HepG2 (cell line): ENCODE measurements around the gene PLXNA1. TPM values are rescaled to one million over a fixed set of nuclear protein-coding genes. Genes with fewer than 3 reads are reported as not detected.

Experiments
- ATAC-seq: fragments of 200-7000 bp; cut with Tn5 transposase; 3 replicates; pipeline ENCODE4 v1.9.1; 2020; ENCODE audit warnings: mild to moderate bottlenecking, moderate library complexity
- BruUV-seq: library from RNA; stranded (reverse); fragments of 400-500 nt; replicated peaks from 2 replicates; lab custom pipeline; 2021; lab: Mats Ljungman, UMichigan
- CTCF ChIA-PET: fragments of 300-600 bp; formaldehyde crosslinking; extraction: SDS; loops from one replicate; lab custom pipeline; 2021; ENCODE audit warnings: low total read pairs, inconsistent platforms, low intra/inter-chr PET ratio; lab: Yijun Ruan, JAX
- POLR2A ChIA-PET: fragments of 350-600 bp; sonication (Branson Sonifier 250); formaldehyde crosslinking; loops from one replicate; lab custom pipeline; 2020; ENCODE audit warnings: antibody characterized with exemption, inconsistent platforms; lab: Yijun Ruan, JAX
- DNase-seq: peaks from one replicate; pipeline ENCODE4 v3.0.0-alpha.2; 2015; ENCODE audit warnings: low spot score
- FAIRE-seq: peaks from 3 replicates; lab custom pipeline; 2011; peaks lifted over from hg19 to GRCh38; lab: Jason Lieb, UNC
- H2AFZ ChIP-seq: one replicate; pipeline ENCODE4 v1.6.1; 2011; ENCODE audit warnings: low read length, inconsistent platforms
- H3K27ac ChIP-seq: fragments of 300-600 bp; 3 replicates; pipeline ENCODE4 v1.8.0; 2011; ENCODE audit warnings: mixed run types, mild to moderate bottlenecking, mixed read lengths, low read length, inconsistent platforms; ENCODE audit not compliant: insufficient read depth; ENCODE audit errors: extremely low read length
- H3K27me3 ChIP-seq, 2 experiments: fragments of 200-600 bp in 1 of 2; 2 replicates in 1 of 2; 3 replicates in 1 of 2; pipeline versions ENCODE4 v1.6.0 to v1.8.0; 2011; ENCODE audit warnings: low read length in 2 of 2, mild to moderate bottlenecking in 2 of 2, moderate library complexity in 2 of 2, inconsistent platforms in 1 of 2; ENCODE audit not compliant: insufficient read depth in 2 of 2, control insufficient read depth in 1 of 2
- H3K36me3 ChIP-seq, 2 experiments: fragments of 200-600 bp in 1 of 2; replicated peaks in 1 of 2; 2 replicates in 1 of 2; 3 replicates in 1 of 2; pipeline versions ENCODE4 v1.5.1 to v1.8.0; 2011; ENCODE audit warnings: low read length in 2 of 2, inconsistent platforms in 1 of 2; ENCODE audit not compliant: insufficient read depth in 2 of 2, control insufficient read depth in 1 of 2
- H3K4me1 ChIP-seq: 2 replicates; pipeline ENCODE4 v1.5.1; 2012; ENCODE audit warnings: low read length, inconsistent platforms; ENCODE audit not compliant: insufficient read depth
- H3K4me2 ChIP-seq: 2 replicates; pipeline ENCODE4 v1.6.0; 2011; ENCODE audit warnings: low read depth, low read length, inconsistent platforms
- H3K4me3 ChIP-seq, 3 experiments: fragments of 200-600 bp in 1 of 3; sonication (generic), shearing (Covaris generic) in 1 of 3; replicated peaks in 1 of 3; 2 replicates each; pipeline ENCODE4 v1.5.1; 2011 to 2016; ENCODE audit warnings: low read length in 3 of 3, inconsistent platforms in 2 of 3, low read depth in 2 of 3, mild to moderate bottlenecking in 2 of 3, control low read depth in 1 of 3, mixed read lengths in 1 of 3; ENCODE audit not compliant: insufficient read depth in 1 of 3
- H3K79me2 ChIP-seq: one replicate; pipeline ENCODE4 v1.6.1; 2011; ENCODE audit warnings: low read length, inconsistent platforms; ENCODE audit not compliant: insufficient read depth
- H3K9ac ChIP-seq: 2 replicates; pipeline ENCODE4 v1.6.0; 2011; ENCODE audit warnings: mild to moderate bottlenecking, low read depth, low read length, inconsistent platforms; ENCODE audit not compliant: insufficient read depth
- H3K9me3 ChIP-seq: 2 replicates; pipeline ENCODE4 v1.5.1; 2012; ENCODE audit warnings: mild to moderate bottlenecking, low read length
- H4K20me1 ChIP-seq: 2 replicates; pipeline ENCODE4 v1.6.0; 2011; ENCODE audit warnings: inconsistent platforms, mild to moderate bottlenecking, low read length, moderate library complexity; ENCODE audit not compliant: insufficient read depth
- ARNT ChIP-seq: fragments of 450-650 bp; IDR thresholded peaks from 2 replicates; pipeline ENCODE4 v1.6.1; 2017
- KDM4B ChIP-seq: sonication (generic); formaldehyde crosslinking; IDR thresholded peaks from 2 replicates; pipeline ENCODE4 v1.4.0; 2020; ENCODE audit warnings: missing genetic modification reagents
- KMT2B ChIP-seq: IDR thresholded peaks from 2 replicates; pipeline ENCODE4 v1.6.1; 2016; ENCODE audit warnings: missing genetic modification reagents, missing compliant biosample characterization
- MEF2D ChIP-seq: sonication (generic); formaldehyde crosslinking; IDR thresholded peaks from 2 replicates; pipeline ENCODE4 v1.5.1; 2020; ENCODE audit warnings: mild to moderate bottlenecking, missing genetic modification reagents
- MYC ChIP-seq: sonication (generic); formaldehyde crosslinking; IDR thresholded peaks from 2 replicates; pipeline ENCODE4 v1.9.0; 2021; ENCODE audit warnings: missing genetic modification reagents, borderline replicate concordance
- RAD51 ChIP-seq: fragments of 450-650 bp; IDR thresholded peaks from 2 replicates; pipeline ENCODE4 v1.6.1; 2016; ENCODE audit warnings: borderline replicate concordance
- RNF219 ChIP-seq: sonication (generic); formaldehyde crosslinking; IDR thresholded peaks from 2 replicates; pipeline ENCODE4 v1.5.0; 2020; ENCODE audit warnings: mild to moderate bottlenecking, missing genetic modification reagents
- SAP130 ChIP-seq: IDR thresholded peaks from 2 replicates; pipeline ENCODE4 v1.6.1; 2016; ENCODE audit warnings: low read depth
- SP4 ChIP-seq: sonication (generic); formaldehyde crosslinking; IDR thresholded peaks from 2 replicates; pipeline ENCODE4 v1.8.1; 2023; ENCODE audit warnings: mild to moderate bottlenecking, missing genetic modification reagents
- TAF15 ChIP-seq: fragments of 200-400 bp; formaldehyde crosslinking; IDR thresholded peaks from one replicate; pipeline ENCODE4 v1.6.1; 2018; ENCODE audit warnings: mild to moderate bottlenecking, low read depth, low read length; ENCODE audit not compliant: poor library complexity, severe bottlenecking
- ZC3H13 ChIP-seq: sonication (generic); formaldehyde crosslinking; IDR thresholded peaks from 2 replicates; pipeline ENCODE4 v1.8.1; 2023; ENCODE audit warnings: mild to moderate bottlenecking, missing genetic modification reagents, moderate library complexity
- ZMAT5 ChIP-seq: sonication (generic); formaldehyde crosslinking; IDR thresholded peaks from 2 replicates; pipeline ENCODE4 v1.5.0; 2020; ENCODE audit warnings: mild to moderate bottlenecking, low read depth, missing genetic modification reagents, borderline replicate concordance
- ZMYM4 ChIP-seq: sonication (generic); formaldehyde crosslinking; IDR thresholded peaks from 2 replicates; pipeline ENCODE4 v1.8.1; 2023; ENCODE audit warnings: mild to moderate bottlenecking, missing genetic modification reagents
- ZNF274 ChIP-seq: sonication (generic); formaldehyde crosslinking; IDR thresholded peaks from 2 replicates; pipeline ENCODE4 v1.5.1; 2020; ENCODE audit warnings: mild to moderate bottlenecking, missing genetic modification reagents
- ZNF484 ChIP-seq: sonication (generic); formaldehyde crosslinking; IDR thresholded peaks from 2 replicates; pipeline ENCODE4 v1.5.1; 2020; ENCODE audit warnings: mild to moderate bottlenecking, low read depth, missing genetic modification reagents, borderline replicate concordance
- ZNF512 ChIP-seq: sonication (generic); formaldehyde crosslinking; IDR thresholded peaks from 2 replicates; pipeline ENCODE4 v1.4.0; 2020; ENCODE audit warnings: mild to moderate bottlenecking, missing genetic modification reagents
- ZNF564 ChIP-seq: sonication (generic); formaldehyde crosslinking; IDR thresholded peaks from 2 replicates; pipeline ENCODE4 v1.8.1; 2023; ENCODE audit warnings: mild to moderate bottlenecking, missing genetic modification reagents
- ZNF878 ChIP-seq: sonication (generic); formaldehyde crosslinking; IDR thresholded peaks from 2 replicates; pipeline ENCODE4 v1.8.1; 2023; ENCODE audit warnings: mild to moderate bottlenecking, missing genetic modification reagents, moderate library complexity
- WGBS: methylation state at CpG from one replicate; pipeline ENCODE4 v1.1.6; 2017; ENCODE audit warnings: low lambda C conversion rate; 5-methylcytosine and 5-hydroxymethylcytosine counted together
- in situ Hi-C: cut with HindIII; loops from 2 replicates; pipeline ENCODE4 v1.10.0; 2017; ENCODE audit warnings: low pct_unique_long_range_greater_than_20kb; ENCODE audit not compliant: extremely low pct_ligation_motif_present
- intact Hi-C: fragments of 100-400 bp; cut with micrococcal nuclease; formaldehyde crosslinking; loops from one replicate; pipeline ENCODE4 v1.10.0; 2022; ENCODE audit not compliant: unreplicated experiment
- polyA plus RNA-seq, 8 experiments: library from polyadenylated mRNA; depleted of rRNA in 3 of 8; stranded (reverse) in 7 of 8; unstranded in 1 of 8; fragments of >200 nt; fragmentation: Illumina TruSeq in 4 of 8; extraction: Trizol in 4 of 8; gene quantifications; 2 replicates each; pipeline versions ENCODE4 v1.2.1 to v1.2.3, GENCODE V29; 2011 to 2016; ENCODE audit warnings: low read depth in 4 of 8, missing spikeins in 1 of 8, mixed read lengths in 1 of 8; ENCODE audit not compliant: insufficient read depth in 1 of 8
- total RNA-seq, 5 experiments: library from RNA; depleted of rRNA; stranded (reverse); fragments of >200 nt; fragmentation: Illumina TruSeq; extraction: Trizol; gene quantifications; 2 replicates each; pipeline ENCODE4 v1.2.3, GENCODE V29; 2016; ENCODE audit warnings: low read depth in 1 of 5

Gene PLXNA1
- total and polyA plus RNA-seq, 2 of the 13 experiments (the other 11 are each of a cell fraction or from before 2014, with no cell fraction given), result 16.6 to 18.2 TPM

GRCh38 chr3:127009531-127009930 is 26.6 kb downstream of the PLXNA1 start:
- DNase-seq (no peak), FAIRE-seq (no peak), ATAC-seq (no peak)
- no peaks in the 10 kb centered on the region for H4K20me1 ChIP-seq
- H3K9me3 ChIP-seq, result no peaks in the 10 kb centered on the region
- no peaks in the 10 kb centered on the region for H3K79me2 ChIP-seq
- 98% methylated on average over 8 of the region's 10 CpGs for WGBS
- H3K27ac ChIP-seq, result no peak overlapping the region
- no peaks in the 10 kb centered on the region for H3K27me3 ChIP-seq
- intact Hi-C loops (no loop called here), in situ Hi-C loops (no loop called here)
- ChIA-PET CTCF (no interaction called here), POLR2A (no interaction called here)
- TF ChIP-seq ZC3H13 (CRISPR knock-in tag), result no peak
- TF ChIP-seq ZNF274, result no peak
- no peak for TF ChIP-seq RAD51
- TF ChIP-seq ZNF512 (CRISPR knock-in tag), result no peak
- no peak for TF ChIP-seq MYC (CRISPR knock-in tag)
- no peak for TF ChIP-seq ZNF878
- no peak for TF ChIP-seq KDM4B (CRISPR knock-in tag)
- no peak for TF ChIP-seq RNF219 (CRISPR knock-in tag)
- no peak for TF ChIP-seq KMT2B (CRISPR knock-in tag)
- no peak for TF ChIP-seq ZMAT5 (CRISPR knock-in tag)
- TF ChIP-seq ARNT, result no peak
- TF ChIP-seq ZMYM4 (CRISPR knock-in tag), result no peak
- no peak for TF ChIP-seq TAF15
- TF ChIP-seq SP4 (CRISPR knock-in tag), result no peak
- no peak for TF ChIP-seq ZNF564 (CRISPR knock-in tag)
- TF ChIP-seq SAP130 (CRISPR knock-in tag), result no peak
- no peak for TF ChIP-seq ZNF484 (CRISPR knock-in tag)
- no peak for TF ChIP-seq MEF2D (CRISPR knock-in tag)
- no peak overlapping the region for H3K4me2 ChIP-seq
- BruUV-seq, result no TSS peak
- no peak overlapping the region for H3K4me3 ChIP-seq
- H3K4me1 ChIP-seq, result no peaks in the 10 kb centered on the region
- no peak overlapping the region for H3K9ac ChIP-seq
- H3K36me3 ChIP-seq, result peaks cover 16 to 21% of the 10 kb centered on the region in 2 experiments; a peak in 4 of 5 replicates
- H2AFZ ChIP-seq, result no peak overlapping the region
